Epithelial cell of proximal tubule (primary cell): ENCODE results near the gene RRAS2. TPM values are rescaled to one million over a fixed set of nuclear protein-coding genes. Genes with fewer than 3 reads are reported as not detected.

ENCODE experiments used
- DNase-seq: peaks from one replicate; pipeline ENCODE4 v3.0.0-alpha.2; 2011; ENCODE audit warnings: low read depth
- H3K4me3 ChIP-seq: 2 replicates; pipeline ENCODE4 v1.5.1; 2011; ENCODE audit warnings: low read depth, mild to moderate bottlenecking, low read length
- CTCF ChIP-seq: conservative IDR thresholded peaks from 2 replicates; pipeline ENCODE4 v1.5.1; 2012; ENCODE audit warnings: low read depth, mild to moderate bottlenecking, low read length
- total RNA-seq: library from RNA; depleted of rRNA; stranded (reverse); fragments of >200 nt; gene quantifications from 2 replicates; pipeline ENCODE4 v1.2.3, GENCODE V29; 2015

Gene RRAS2
- total RNA-seq, 1 donor from 2014 or later, result 86.7 TPM

- no peak for DNase-seq
- H3K4me3 ChIP-seq, result no peak overlapping the region
- no peak for TF ChIP-seq CTCF
These were observed 49.4 kb downstream of the RRAS2 start for GRCh38 chr11:14309425-14310192.

DNA sequence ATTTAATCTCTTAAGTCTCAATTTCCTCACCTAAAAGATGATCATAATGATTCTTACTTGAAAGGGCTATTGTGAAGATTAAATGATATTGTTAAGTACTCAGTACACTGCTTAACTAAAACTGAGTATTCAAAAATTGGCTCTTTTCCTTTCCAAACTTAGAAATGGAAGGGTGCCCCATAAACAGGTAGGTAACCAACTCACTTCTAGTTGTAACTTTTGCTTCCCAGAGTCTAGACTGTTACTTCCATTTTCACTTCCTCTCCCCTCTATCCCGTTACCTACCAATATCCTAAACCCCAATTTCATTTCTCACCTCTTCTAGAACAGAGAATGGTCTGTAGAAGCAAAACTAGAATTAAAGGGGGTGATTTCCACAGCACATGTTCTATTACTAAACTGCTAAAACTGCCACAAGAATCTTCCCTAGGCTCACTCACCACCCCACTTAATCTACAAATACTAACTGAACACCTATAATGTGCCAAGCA, 50.0 kb downstream of the RRAS2 start:
- H3K4me3 ChIP-seq, result no peak overlapping the region
- no peak for TF ChIP-seq CTCF
- no peak for DNase-seq

- no peak overlapping the region for H3K4me3 ChIP-seq
- peak; percentile 70 for TF ChIP-seq CTCF
- DNase-seq, result no peak
These were observed 50.7 kb downstream of the RRAS2 start for GRCh38 chr11:14308114-14308896.

- DNase-seq, result no peak
- H3K4me3 ChIP-seq, result no peak overlapping the region
- TF ChIP-seq CTCF, result peak; percentile 40
These were observed 52.5 kb downstream of the RRAS2 start for GRCh38 chr11:14306481-14306880.

- no peak for TF ChIP-seq CTCF
- H3K4me3 ChIP-seq, result no peak overlapping the region
- no peak for DNase-seq
These were observed 53.3 kb downstream of the RRAS2 start for GRCh38 chr11:14305649-14306048.

DNA sequence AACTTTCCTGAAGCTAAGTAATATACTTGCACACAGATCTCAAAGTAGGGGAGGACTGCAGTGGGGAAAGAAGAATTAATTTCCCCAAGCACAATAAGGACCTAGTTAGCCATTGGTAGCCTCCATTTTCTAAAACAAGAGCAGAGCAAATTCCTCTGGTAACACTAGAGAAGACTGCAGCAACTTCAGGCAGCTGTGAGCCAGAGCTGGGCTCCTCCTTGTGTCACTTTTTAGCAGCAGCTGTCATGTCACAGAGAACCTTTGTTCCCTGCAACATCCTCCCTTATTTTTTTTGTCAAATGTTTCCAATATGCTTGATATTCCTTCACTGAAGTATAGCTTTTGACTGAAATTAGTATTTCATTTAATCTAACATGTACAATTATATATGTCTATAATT, 54.4 kb downstream of the RRAS2 start:
- no peak for DNase-seq
- no peak overlapping the region for H3K4me3 ChIP-seq
- TF ChIP-seq CTCF, result no peak
